GM12891 (cell line): ENCODE data around the gene GCAT.

ENCODE experiments used
- DNase-seq: peaks from one replicate; pipeline ENCODE4 v3.0.0; 2011; ENCODE audit warnings: low spot score; ENCODE audit not compliant: insufficient read length
- FAIRE-seq: peaks from 2 replicates; lab custom pipeline; 2011; peaks lifted over from hg19 to GRCh38; lab: Jason Lieb, UNC
- PAX5 ChIP-seq: IDR thresholded peaks from 2 replicates; pipeline ENCODE4 v1.6.1; 2011; ENCODE audit warnings: low read length, moderate library complexity, mild to moderate bottlenecking; ENCODE audit not compliant: insufficient read depth, severe bottlenecking
- POLR2A ChIP-seq: IDR thresholded peaks from 2 replicates; pipeline ENCODE4 v1.6.1; 2011; ENCODE audit warnings: low read depth, low read length, control low read depth
- POLR2AphosphoS5 ChIP-seq: IDR thresholded peaks from 2 replicates; pipeline ENCODE4 v1.6.1; 2011; ENCODE audit warnings: low read depth, low read length, control low read depth
- POU2F2 ChIP-seq: IDR thresholded peaks from 2 replicates; pipeline ENCODE4 v1.6.1; 2011; ENCODE audit warnings: low read depth, mild to moderate bottlenecking, control low read depth, low read length, moderate library complexity
- SPI1 ChIP-seq: IDR thresholded peaks from 2 replicates; pipeline ENCODE4 v1.6.1; 2011; ENCODE audit warnings: low read depth, low read length, control low read depth
- TAF1 ChIP-seq: IDR thresholded peaks from 2 replicates; pipeline ENCODE4 v1.6.1; 2011; ENCODE audit warnings: low read depth, low read length, control low read depth

Gene GCAT

GRCh38 chr22:37768273-37768672 is 39.5 kb upstream of the GCAT start:
- TF ChIP-seq TAF1 (no peak), POU2F2 (no peak), PAX5 (no peak), SPI1 (no peak), POLR2AphosphoS5 (no peak), POLR2A (no peak)
- no peak for FAIRE-seq

DNA sequence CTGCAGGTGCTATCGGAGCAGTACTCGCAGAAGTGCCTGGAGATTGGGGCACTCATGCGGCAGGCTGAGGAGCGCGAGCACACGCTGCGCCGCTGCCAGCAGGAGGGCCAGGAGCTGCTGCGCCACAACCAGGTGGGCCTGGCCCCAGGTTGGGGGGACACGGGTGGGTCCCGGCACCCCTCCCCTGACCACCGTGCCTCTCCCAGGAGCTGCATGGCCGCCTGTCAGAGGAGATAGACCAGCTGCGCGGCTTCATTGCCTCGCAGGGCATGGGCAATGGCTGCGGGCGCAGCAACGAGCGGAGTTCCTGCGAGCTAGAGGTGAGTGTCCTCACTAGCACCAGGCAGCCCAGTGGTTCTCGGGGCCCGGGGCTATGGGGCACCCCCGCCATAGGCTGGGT is 38.7 kb upstream of the GCAT start:
- FAIRE-seq: no peak
- no peak for TF ChIP-seq SPI1
- no peak for TF ChIP-seq POU2F2
- no peak for TF ChIP-seq POLR2AphosphoS5
- no peak for TF ChIP-seq TAF1
- no peak for TF ChIP-seq POLR2A
- TF ChIP-seq PAX5: no peak

More at GRCh38 chr22:37768273-37768672, 39.5 kb upstream of the GCAT start:
- DNase-seq: no peak

DNA sequence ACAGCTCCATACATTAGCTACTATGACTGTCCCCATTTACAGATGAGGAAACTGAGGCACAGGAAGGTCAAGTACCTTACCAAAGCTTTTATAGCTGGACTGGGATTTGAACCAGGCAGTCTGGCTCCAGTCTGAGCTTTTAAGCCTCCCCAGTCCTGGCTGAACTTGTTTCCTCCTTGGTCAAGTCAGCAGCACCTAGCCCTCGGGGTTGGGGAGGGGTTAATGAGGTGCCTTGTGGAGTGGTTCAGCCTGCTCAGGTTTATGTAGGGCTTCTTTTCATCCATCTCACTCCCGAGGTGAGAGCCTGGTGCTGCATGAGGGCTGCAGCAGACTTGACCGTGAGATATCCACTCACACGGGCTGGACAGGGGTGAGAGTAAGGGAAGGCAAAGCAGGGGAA is 36.7 kb upstream of the GCAT start:
- DNase-seq (no peak), FAIRE-seq (no peak)
- TF ChIP-seq TAF1: no peak
- no peak for TF ChIP-seq POLR2AphosphoS5
- TF ChIP-seq POU2F2: no peak
- no peak for TF ChIP-seq POLR2A
- no peak for TF ChIP-seq SPI1
- no peak for TF ChIP-seq PAX5

More for the DNA sequence above, 38.7 kb upstream of the GCAT start:
- no peak for DNase-seq

DNA sequence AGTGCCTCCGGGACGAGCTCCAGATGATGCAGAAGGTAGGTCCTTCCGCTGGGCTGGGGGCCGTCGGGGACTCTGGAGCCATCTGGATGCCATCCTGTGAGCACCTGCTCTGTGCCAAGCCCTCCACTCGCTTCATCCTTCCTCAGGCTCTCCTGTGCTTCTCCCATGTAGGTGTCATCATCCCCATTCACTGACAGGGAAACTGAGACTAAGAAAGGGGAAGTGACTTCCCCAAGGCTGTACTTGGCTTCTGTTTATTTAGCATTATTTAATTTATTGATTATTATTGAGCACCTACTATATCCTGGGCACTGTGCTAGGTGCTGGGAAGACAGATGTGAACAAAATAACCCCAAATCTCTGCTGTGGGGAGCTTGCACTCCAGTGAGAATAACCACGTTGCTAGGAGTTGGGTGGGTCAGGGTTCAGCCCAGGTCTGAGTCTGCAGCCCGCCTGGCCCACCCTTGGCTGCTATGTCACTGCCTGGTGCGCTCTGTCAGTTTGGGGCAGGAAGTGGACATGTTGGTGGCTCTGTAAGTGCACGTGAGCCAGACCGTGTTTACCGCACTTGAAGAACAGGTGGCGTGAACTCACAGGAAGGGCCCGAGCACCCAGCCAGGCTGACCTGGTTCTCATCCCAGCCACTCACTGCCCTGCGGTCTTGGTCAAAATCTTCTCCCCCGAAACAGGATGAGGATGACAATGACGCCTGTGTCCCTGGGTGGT is 35.9 kb upstream of the GCAT start:
- DNase-seq (no peak), FAIRE-seq (no peak)
- peak; percentile 62 for TF ChIP-seq SPI1
- no peak for TF ChIP-seq TAF1
- TF ChIP-seq PAX5: no peak
- no peak for TF ChIP-seq POLR2AphosphoS5

DNA sequence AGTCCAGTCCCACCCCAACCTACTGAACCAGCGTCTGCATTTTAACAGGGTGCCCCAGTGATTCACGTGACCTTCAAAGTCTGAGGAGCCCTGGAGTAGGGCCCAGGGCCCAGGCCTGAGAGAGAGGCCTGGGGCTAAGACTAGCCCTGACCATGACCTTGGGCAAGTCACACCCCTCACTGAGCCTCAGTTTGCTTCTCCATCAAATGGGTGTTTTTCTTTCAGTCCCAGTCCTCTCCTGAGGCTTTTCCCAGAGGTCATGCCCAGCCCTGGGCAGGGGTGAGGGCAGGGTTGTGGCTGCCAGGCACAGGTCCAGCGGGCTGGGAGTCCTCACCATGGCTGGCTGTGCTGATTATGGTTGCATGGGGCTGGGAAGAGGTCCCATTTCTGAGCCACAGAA is 33.0 kb upstream of the GCAT start:
- DNase-seq (no peak), FAIRE-seq (no peak)
- no peak for TF ChIP-seq TAF1
- no peak for TF ChIP-seq POLR2A
- TF ChIP-seq PAX5: no peak
- TF ChIP-seq POU2F2: no peak
- TF ChIP-seq SPI1: no peak
- TF ChIP-seq POLR2AphosphoS5: no peak

DNA sequence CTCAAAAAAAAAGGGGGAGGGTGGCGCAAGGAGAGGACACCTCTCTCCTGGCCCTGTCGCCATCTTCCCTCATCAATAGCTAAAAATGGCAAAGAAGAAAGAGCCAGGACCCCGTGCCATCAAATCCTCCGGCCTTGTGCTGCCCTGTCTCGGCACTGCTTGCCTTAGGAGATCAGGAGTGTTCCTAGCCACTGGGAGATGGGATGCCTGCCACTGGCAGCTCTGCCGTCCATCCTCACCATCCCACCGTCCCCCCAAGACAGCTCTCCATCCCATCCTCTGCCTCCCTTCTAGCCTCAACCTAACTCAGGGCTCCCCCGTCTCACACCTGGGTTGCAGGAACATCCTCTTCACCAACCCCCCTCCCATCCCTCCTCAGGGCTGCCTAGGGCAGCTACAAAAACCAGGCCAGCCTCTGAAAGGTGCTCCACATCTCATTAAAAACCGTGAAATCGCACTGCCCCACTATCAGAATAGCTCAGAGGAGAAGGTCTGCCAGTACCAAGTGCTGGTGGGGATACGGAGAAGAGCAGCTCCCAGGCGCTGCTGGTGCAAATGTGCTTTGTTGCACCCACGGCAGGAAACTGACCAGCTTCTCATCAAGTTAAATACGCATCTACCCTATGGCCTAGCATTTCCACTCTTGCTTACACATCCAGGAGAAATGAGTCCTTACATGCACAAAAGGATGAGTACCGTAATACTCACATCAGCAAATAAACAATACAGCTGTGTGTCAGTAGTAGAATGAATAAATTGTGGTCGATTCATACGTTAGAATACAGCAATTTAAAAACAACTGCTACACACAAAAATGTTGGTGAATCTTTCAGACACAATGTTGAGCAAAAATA is 31.7 kb upstream of the GCAT start:
- peak; percentile 85 for FAIRE-seq
- no peak for DNase-seq
- TF ChIP-seq POU2F2: no peak
- TF ChIP-seq POLR2A: no peak
- TF ChIP-seq POLR2AphosphoS5: no peak
- TF ChIP-seq SPI1: no peak
- TF ChIP-seq PAX5: no peak
- no peak for TF ChIP-seq TAF1

GRCh38 chr22:37776639-37777005 is 31.1 kb upstream of the GCAT start:
- FAIRE-seq (no peak), DNase-seq (no peak)
- TF ChIP-seq SPI1: no peak
- TF ChIP-seq POU2F2: no peak
- no peak for TF ChIP-seq POLR2A
- no peak for TF ChIP-seq POLR2AphosphoS5
- no peak for TF ChIP-seq TAF1
- TF ChIP-seq PAX5: no peak

- DNase-seq (peak; percentile 58), FAIRE-seq (peak; percentile 96)
- TF ChIP-seq POU2F2 (peak; percentile 65; the same call in 1 of the 2 replicates), PAX5 (no peak)
Measured at GRCh38 chr22:37777122-37777687, 30.5 kb upstream of the GCAT start.

DNA sequence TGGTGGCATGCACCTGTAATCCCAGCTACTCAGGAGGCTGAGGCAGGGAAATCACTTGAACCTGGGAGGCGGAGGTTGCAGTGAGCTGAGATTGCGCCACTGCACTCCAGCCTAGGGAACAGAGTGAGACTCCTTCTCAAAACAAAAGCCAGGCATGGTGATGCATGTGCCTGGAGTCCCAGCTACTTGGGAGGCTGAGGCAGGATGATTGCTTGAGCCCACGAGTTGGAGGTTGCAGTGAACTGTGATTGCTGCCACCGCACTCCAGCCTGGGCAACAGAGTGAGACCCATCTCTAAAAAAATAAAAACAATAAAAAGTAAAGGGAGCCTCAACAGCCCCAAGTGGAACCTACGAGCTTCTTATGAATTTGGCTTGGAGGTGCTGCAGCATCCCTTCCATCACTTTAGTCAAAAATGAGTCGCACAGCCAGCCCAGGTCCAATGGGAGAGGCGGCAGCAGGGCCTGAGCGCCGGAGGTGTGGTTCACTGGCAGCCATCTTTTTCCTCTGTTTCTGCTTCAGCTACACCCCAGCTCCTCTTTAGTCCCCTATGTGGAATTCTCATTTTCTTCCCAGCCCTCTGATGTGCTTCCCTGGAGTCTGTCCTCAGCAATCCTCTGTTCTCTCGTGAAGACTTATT is 29.2 kb upstream of the GCAT start:
- no peak for FAIRE-seq
- no peak for DNase-seq
- TF ChIP-seq POLR2A (no peak), SPI1 (no peak), POU2F2 (no peak), PAX5 (no peak), POLR2AphosphoS5 (no peak), TAF1 (no peak)

- DNase-seq (no peak), FAIRE-seq (no peak)
- TF ChIP-seq SPI1 (no peak), POLR2A (no peak), PAX5 (no peak), POLR2AphosphoS5 (no peak), POU2F2 (no peak), TAF1 (no peak)
Measured at GRCh38 chr22:37781434-37782059, 26.2 kb upstream of the GCAT start.
